Measurements from ENCODE around the gene ADAMTS2. TPM values are rescaled to one million over a fixed set of nuclear protein-coding genes. Genes with fewer than 3 reads are reported as not detected.

The ADAMTS2 gene
- total and polyA plus RNA-seq, 10 donors: 4.0 to 101 (median 47.5) TPM

GRCh38 chr5:179377421-179378115 is 32.3 kb upstream of the ADAMTS2 start:
- Histone ChIP-seq H3K4me1 (peaks cover 0 to 10% (median 0%) of the 10 kb centered on the region in 6 donors), H3K4me3 (no peak overlapping the region), H3K9me3 (no peaks in the 10 kb centered on the region), H3K36me3 (no peaks in the 10 kb centered on the region), H3K27me3 (replicated peaks in 1 of 7) (no peaks in the 10 kb centered on the region), H3K27ac (peak overlapping the region in 7 of 8 donors; percentile 41 to 79 (median 75))
- 84 to 92% (median 87%) methylated on average over 17 of the region's 17 CpGs for WGBS, 5 donors
- intact Hi-C loops (cut with DNase I; ENCODE audit: low total_unique reads): no loop called here
- no peak for DNase-seq
- TF ChIP-seq POLR2A (IDR thresholded peaks at IDR 0.05) (no peak), POLR2AphosphoS5 (IDR thresholded peaks at IDR 0.05) (no peak), CTCF (IDR thresholded peaks at IDR 0.05 in 8 of 11, conservative IDR thresholded peaks at IDR 0.05 in 3 of 11) (no peak)

GRCh38 chr5:179376701-179377420 is 31.6 kb upstream of the ADAMTS2 start:
- peaks cover 0 to 10% (median 0%) of the 10 kb centered on the region in 6 donors for H3K4me1 ChIP-seq
- no peak for TF ChIP-seq POLR2A (IDR thresholded peaks at IDR 0.05)
- no peak for TF ChIP-seq POLR2AphosphoS5 (IDR thresholded peaks at IDR 0.05)
- no peak for TF ChIP-seq CTCF (IDR thresholded peaks at IDR 0.05 in 8 of 11, conservative IDR thresholded peaks at IDR 0.05 in 3 of 11)
- H3K27me3 ChIP-seq (replicated peaks in 1 of 7): no peaks in the 10 kb centered on the region
- 87 to 91% (median 90%) methylated on average over 19 of the region's 19 CpGs for WGBS, 5 donors
- no peak overlapping the region for H3K4me3 ChIP-seq
- no peak for DNase-seq
- no peaks in the 10 kb centered on the region for H3K36me3 ChIP-seq
- peak overlapping the region in 4 of 8 donors; percentile 75 to 79 (median 78) for H3K27ac ChIP-seq
- intact Hi-C loops (cut with DNase I; ENCODE audit: low total_unique reads): no loop called here
- H3K9me3 ChIP-seq: no peaks in the 10 kb centered on the region

DNA sequence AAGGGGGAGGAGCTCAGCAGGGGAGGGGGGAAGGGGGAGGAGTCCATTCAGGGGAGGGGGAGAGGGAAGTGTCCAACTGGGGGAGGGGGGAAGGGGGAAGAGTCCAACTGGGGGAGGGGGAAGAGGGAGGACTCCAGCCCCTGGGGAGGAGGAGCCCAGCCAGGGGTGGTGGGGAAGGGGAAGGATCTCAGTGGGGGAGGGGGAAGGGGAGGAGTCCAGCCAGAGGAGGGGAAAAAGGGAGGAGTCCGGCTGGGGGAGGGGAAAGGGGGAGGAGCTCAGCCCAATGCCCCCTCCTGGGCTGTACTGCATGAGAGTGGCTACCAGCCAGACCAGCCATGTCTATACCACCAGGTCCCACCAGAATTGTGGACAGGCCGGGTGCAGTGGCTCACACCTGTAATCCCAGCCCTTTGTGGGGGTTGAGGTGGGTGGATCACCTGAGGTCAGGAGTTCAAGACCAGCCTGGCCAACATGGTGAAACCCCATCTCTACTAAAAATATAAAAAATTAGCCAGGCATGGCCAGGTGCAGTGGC is 30.6 kb upstream of the ADAMTS2 start:
- no peak overlapping the region for H3K4me3 ChIP-seq
- DNase-seq: no peak
- WGBS, 5 donors: 58 to 84% (median 64%) methylated on average over 2 of the region's 2 CpGs
- no peaks in the 10 kb centered on the region for H3K36me3 ChIP-seq
- H3K27me3 ChIP-seq (replicated peaks in 1 of 7): no peaks in the 10 kb centered on the region
- peaks cover 0 to 10% (median 0%) of the 10 kb centered on the region in 6 donors for H3K4me1 ChIP-seq
- TF ChIP-seq POLR2A (IDR thresholded peaks at IDR 0.05) (no peak), POLR2AphosphoS5 (IDR thresholded peaks at IDR 0.05) (no peak), CTCF (IDR thresholded peaks at IDR 0.05 in 8 of 11, conservative IDR thresholded peaks at IDR 0.05 in 3 of 11) (no peak)
- H3K27ac ChIP-seq: no peak overlapping the region
- no peaks in the 10 kb centered on the region for H3K9me3 ChIP-seq
- intact Hi-C loops (cut with DNase I; ENCODE audit: low total_unique reads): no loop called here

GRCh38 chr5:179375236-179375685 is 30.0 kb upstream of the ADAMTS2 start:
- peaks cover 0 to 10% (median 0%) of the 10 kb centered on the region in 6 donors for H3K4me1 ChIP-seq
- H3K4me3 ChIP-seq: no peak overlapping the region
- H3K27me3 ChIP-seq (replicated peaks in 1 of 7): no peaks in the 10 kb centered on the region
- no peaks in the 10 kb centered on the region for H3K9me3 ChIP-seq
- no peak overlapping the region for H3K27ac ChIP-seq
- no peak for TF ChIP-seq CTCF (IDR thresholded peaks at IDR 0.05 in 8 of 11, conservative IDR thresholded peaks at IDR 0.05 in 3 of 11)
- no peak for TF ChIP-seq POLR2AphosphoS5 (IDR thresholded peaks at IDR 0.05)
- TF ChIP-seq POLR2A (IDR thresholded peaks at IDR 0.05): no peak
- no peaks in the 10 kb centered on the region for H3K36me3 ChIP-seq
- intact Hi-C loops (cut with DNase I; ENCODE audit: low total_unique reads): no loop called here
- WGBS, 5 donors: 74 to 87% (median 80%) methylated on average over 3 of the region's 3 CpGs
- no peak for DNase-seq
